Osteocyte (in vitro differentiated cells): Measurements from ENCODE around the gene MPV17L2. TPM values are rescaled to one million over a fixed set of nuclear protein-coding genes. Genes with fewer than 3 reads are reported as not detected.

ENCODE experiments used
- DNase-seq: peaks from one replicate; pipeline ENCODE4 v3.0.0; 2021; ENCODE audit warnings: mixed read lengths; ENCODE audit not compliant: unreplicated experiment; ENCODE audit errors: extremely low spot score
- H3K27ac Mint-ChIP-seq: one replicate; pipeline ENCODE4 v1.8.0; 2021; ENCODE audit warnings: mild to moderate bottlenecking, mixed read lengths; ENCODE audit not compliant: unreplicated experiment
- H3K27me3 Mint-ChIP-seq: one replicate; pipeline ENCODE4 v1.8.0; 2021; ENCODE audit warnings: mixed read lengths; ENCODE audit not compliant: unreplicated experiment
- H3K36me3 Mint-ChIP-seq: one replicate; pipeline ENCODE4 v1.8.0; 2021; ENCODE audit warnings: mixed read lengths; ENCODE audit not compliant: unreplicated experiment
- H3K4me1 Mint-ChIP-seq: one replicate; pipeline ENCODE4 v1.8.0; 2021; ENCODE audit warnings: mixed read lengths; ENCODE audit not compliant: unreplicated experiment
- H3K4me3 Mint-ChIP-seq: one replicate; pipeline ENCODE4 v1.8.0; 2021; ENCODE audit warnings: mild to moderate bottlenecking, moderate library complexity, mixed read lengths; ENCODE audit not compliant: unreplicated experiment
- H3K9me3 Mint-ChIP-seq: one replicate; pipeline ENCODE4 v1.8.0; 2021; ENCODE audit warnings: mixed read lengths; ENCODE audit not compliant: unreplicated experiment
- CTCF ChIP-seq: fragments of 200-600 bp; sonication (generic); IDR thresholded peaks from 2 replicates; pipeline ENCODE4 v1.5.0; 2021; ENCODE audit warnings: antibody characterized with exemption, mild to moderate bottlenecking, moderate library complexity
- total RNA-seq: library from RNA; stranded (reverse); gene quantifications from 2 replicates; pipeline ENCODE4 v1.2.1, GENCODE V29; 2021

Gene MPV17L2
- total RNA-seq, 1 donor from 2014 or later: 11.6 TPM

- H3K4me1 Mint-ChIP-seq: peaks cover 28% of the 10 kb centered on the region
- H3K27ac Mint-ChIP-seq: no peak overlapping the region
- DNase-seq: no peak
- no peak overlapping the region for H3K4me3 Mint-ChIP-seq
- H3K27me3 Mint-ChIP-seq: peaks cover 2% of the 10 kb centered on the region
- no peaks in the 10 kb centered on the region for H3K36me3 Mint-ChIP-seq
- peaks cover 6% of the 10 kb centered on the region for H3K9me3 Mint-ChIP-seq
- no peak for TF ChIP-seq CTCF
Measured at GRCh38 chr19:18229915-18230314, 36.9 kb downstream of the MPV17L2 start.

- DNase-seq: no peak
- Mint-ChIP-seq H3K36me3 (no peaks in the 10 kb centered on the region), H3K4me1 (peaks cover 17% of the 10 kb centered on the region), H3K4me3 (no peak overlapping the region), H3K9me3 (peaks cover 6% of the 10 kb centered on the region), H3K27me3 (peaks cover 9% of the 10 kb centered on the region), H3K27ac (no peak overlapping the region)
- no peak for TF ChIP-seq CTCF
Measured at GRCh38 chr19:18230941-18231734, 38.1 kb downstream of the MPV17L2 start.

GRCh38 chr19:18231775-18232174, 38.8 kb downstream of the MPV17L2 start:
- H3K36me3 Mint-ChIP-seq: no peaks in the 10 kb centered on the region
- H3K27ac Mint-ChIP-seq: no peak overlapping the region
- peaks cover 12% of the 10 kb centered on the region for H3K27me3 Mint-ChIP-seq
- H3K4me1 Mint-ChIP-seq: peaks cover 17% of the 10 kb centered on the region
- peaks cover 6% of the 10 kb centered on the region for H3K9me3 Mint-ChIP-seq
- H3K4me3 Mint-ChIP-seq: no peak overlapping the region
- no peak for TF ChIP-seq CTCF
- DNase-seq: no peak

GRCh38 chr19:18232540-18233223, 39.7 kb downstream of the MPV17L2 start:
- TF ChIP-seq CTCF: no peak
- Mint-ChIP-seq H3K4me3 (no peak overlapping the region), H3K4me1 (peaks cover 16% of the 10 kb centered on the region), H3K36me3 (no peaks in the 10 kb centered on the region), H3K27me3 (peaks cover 10% of the 10 kb centered on the region), H3K9me3 (peaks cover 6% of the 10 kb centered on the region), H3K27ac (no peak overlapping the region)
- DNase-seq: no peak

- no peak overlapping the region for H3K27ac Mint-ChIP-seq
- TF ChIP-seq CTCF: no peak
- H3K4me1 Mint-ChIP-seq: peaks cover 16% of the 10 kb centered on the region
- no peak overlapping the region for H3K4me3 Mint-ChIP-seq
- H3K9me3 Mint-ChIP-seq: peaks cover 6% of the 10 kb centered on the region
- no peaks in the 10 kb centered on the region for H3K36me3 Mint-ChIP-seq
- no peak for DNase-seq
- H3K27me3 Mint-ChIP-seq: peaks cover 10% of the 10 kb centered on the region
Measured at GRCh38 chr19:18233224-18233825, 40.3 kb downstream of the MPV17L2 start.
